Measurements from ENCODE around the gene PGGHG.

The PGGHG gene

DNA sequence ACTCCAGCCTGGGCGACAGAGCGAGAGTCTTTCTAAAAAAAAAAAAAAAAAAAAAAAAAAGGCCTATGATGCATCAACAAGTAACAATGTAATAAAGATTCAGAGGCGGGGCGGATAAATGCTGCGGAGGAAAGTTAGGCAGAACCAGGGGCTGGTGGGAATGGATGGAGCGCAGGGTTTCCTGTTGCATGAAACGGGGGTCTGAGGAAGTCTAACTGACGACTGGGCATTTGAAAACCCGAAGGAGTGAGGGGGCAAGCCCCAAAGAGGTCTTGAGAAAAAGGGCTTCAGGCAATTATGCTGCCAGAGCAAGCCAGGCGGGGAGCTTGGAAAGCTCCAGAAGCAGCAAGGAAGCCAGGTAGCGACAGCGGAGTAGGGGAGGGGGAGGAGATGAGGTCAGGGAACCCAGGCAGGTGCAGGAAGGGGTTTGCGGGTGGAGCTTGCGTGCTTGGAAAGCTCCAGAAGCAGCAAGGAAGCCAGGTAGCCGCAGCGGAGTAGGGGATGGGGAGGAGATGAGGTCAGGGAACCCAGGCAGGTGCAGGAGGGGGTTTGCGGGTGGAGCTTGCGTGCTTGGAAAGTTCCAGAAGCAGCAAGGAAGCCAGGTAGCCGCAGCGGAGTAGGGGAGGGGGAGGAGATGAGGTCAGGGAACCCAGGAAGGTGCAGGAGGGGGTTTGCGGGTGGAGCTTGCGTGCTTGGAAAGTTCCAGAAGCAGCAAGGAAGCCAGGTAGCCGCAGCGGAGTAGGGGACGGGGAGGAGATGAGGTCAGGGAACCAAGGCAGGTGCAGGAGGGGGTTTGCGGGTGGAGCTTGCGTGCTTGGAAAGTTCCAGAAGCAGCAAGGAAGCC is 1.7 kb upstream of the PGGHG start:
- DNase-seq: peak; percentile 80

DNA sequence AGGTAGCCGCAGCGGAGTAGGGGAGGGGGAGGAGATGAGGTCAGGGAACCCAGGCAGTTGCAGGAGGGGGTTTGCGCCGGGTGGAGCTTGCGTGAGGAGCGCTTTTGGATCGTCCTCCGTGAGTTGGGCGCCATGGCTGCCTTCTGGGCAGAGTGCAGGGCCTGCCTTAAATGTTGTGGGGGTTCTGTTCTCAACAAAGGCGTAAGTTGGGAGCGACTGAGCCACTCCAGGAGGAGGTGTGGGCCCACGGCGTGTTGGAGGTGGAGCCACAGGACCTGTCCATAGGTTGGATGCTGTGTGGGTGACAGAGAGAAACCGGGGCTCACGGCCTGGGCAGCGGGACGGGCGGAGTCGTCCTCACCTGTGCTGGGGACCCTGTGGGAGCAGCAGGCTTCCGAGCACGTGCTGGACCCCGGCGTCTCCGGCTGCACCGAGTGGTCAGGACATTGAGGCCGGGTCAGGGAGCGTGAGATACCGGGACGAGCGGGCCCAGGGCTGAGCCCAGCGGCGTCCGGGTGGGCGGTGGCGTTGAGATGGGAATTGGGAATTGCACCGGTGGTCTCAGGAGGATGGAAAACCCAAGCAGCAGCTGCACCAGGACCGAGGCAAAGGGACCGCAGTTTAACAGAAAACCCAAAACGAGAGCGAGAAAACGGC is 977 bp upstream of the PGGHG start:
- DNase-seq: peak; percentile 70

DNA sequence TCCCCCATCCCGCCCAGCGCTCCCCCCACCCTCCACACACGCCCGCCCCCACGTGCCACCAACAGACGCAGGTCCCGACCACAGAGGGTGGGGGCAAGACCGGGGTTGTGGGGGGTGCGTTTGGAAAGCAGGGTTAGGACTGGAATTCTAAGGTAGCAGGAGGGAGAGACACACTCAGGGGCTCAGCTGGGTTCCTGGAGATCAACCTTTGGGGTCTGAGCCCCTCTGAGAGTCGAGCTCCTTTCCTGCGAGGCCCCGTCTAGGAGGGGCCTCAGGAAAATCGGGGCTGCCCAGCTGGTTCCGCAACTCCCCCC is 429 bp downstream of the PGGHG start:
- peak; percentile 40 for DNase-seq

DNA sequence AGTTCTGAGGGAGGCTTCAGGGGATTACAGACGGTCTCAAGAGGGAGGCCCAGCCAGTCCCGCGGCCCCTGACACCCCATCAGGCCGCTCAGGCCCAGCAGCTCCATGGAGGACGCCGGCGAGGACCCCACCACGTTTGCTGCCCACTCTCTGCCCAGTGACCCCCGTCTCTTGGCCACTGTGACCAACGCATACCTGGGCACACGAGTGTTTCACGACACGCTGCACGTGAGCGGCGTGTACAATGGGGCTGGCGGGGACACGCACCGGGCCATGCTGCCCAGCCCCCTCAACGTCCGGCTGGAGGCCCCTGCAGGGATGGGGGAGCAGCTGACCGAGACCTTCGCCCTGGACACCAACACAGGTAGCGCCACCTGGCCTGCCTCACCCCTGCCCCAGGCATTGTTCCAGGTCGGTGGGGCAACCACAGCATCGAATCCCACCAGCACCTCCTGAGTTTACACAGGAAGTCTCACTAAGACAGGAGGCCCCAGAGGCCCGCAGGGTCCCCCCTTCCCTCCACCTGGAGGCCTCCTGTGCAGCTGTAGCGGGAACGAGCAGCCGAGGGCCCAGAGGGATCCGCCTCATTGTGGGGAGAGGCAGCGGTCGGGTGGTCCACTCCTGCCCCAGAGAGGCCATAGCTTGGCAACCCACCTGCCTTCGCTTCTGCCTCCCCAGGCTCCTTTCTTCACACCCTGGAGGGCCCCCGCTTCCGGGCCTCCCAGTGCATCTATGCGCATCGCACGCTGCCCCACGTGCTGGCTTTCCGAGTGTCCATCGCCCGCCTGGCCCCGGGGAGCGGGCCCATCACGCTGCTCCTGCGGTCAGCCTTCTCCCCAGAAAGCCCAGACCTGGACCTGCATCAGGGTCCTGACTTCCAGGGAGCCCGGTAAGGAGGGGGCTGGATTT is 1.0 kb downstream of the PGGHG start:
- DNase-seq: no peak

DNA sequence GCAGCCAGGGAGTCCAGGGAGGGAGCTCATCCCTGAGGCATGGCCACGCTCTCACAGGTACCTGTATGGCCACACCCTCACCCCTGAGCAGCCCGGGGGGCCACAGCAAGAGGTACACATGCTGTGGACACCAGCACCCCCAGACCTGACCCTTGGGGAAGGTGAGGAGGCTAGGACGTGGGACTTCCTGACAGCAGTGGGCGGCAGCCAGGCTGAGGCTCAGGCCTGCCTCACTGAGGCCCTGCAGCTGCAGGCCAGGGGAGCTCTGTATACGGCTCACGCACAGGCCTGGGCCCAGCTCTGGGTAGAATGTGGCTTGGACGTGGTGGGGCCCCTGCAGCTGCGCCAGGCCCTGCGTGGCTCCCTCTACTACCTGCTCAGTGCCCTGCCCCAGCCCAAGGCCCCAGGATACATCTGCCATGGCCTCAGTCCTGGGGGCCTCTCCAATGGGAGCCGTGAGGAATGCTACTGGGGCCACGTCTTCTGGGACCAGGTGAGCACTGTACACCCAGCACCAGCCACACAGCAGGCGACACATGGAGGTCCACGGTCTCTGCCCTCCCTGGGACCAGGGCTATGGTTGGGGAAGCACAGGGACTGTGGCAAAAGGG is 1.8 kb downstream of the PGGHG start:
- DNase-seq: no peak

DNA sequence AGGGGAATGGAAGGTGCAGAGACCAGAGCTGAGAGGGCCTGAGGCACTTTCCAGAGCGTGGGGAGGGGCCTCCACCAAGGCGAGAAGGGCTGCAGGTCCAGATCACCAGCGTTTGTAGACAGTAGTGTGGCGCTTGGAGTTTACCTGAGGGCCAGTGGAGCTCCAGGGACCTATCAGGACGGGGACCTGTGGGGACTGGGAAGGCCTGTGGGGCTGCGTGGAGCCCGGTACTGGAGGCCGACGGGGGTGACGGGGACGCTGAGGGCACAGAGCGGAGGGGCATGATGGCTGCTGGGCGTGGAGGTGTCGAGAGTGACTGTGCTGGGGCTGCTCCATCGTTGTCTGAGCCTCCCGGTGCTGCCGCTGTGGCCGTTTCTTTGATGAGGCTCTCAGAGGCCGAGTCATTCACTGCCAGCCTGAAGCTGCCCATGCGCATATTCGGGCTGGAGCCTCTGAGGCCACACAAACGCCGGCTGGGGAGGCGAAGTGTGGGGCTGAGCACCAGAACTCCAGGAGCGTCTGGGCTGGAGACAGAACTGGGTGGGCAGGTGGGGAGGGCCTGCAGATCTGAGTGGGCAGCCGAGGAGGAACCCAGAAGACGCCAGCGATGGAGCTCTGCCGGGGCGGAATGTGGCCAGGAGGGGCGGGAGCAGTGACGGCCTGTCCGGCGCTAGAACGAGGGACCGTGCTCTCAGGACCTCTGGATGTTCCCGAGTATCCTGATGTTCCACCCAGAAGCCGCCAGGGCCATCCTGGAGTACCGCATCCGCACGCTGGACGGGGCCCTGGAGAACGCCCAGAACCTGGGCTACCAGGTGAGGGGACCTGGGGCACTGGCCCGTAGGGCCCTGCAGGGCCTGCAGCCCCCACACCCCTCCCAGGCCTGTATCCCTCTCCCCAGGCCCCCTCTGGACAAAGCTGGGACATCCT is 2.6 kb downstream of the PGGHG start:
- no peak for DNase-seq

DNA sequence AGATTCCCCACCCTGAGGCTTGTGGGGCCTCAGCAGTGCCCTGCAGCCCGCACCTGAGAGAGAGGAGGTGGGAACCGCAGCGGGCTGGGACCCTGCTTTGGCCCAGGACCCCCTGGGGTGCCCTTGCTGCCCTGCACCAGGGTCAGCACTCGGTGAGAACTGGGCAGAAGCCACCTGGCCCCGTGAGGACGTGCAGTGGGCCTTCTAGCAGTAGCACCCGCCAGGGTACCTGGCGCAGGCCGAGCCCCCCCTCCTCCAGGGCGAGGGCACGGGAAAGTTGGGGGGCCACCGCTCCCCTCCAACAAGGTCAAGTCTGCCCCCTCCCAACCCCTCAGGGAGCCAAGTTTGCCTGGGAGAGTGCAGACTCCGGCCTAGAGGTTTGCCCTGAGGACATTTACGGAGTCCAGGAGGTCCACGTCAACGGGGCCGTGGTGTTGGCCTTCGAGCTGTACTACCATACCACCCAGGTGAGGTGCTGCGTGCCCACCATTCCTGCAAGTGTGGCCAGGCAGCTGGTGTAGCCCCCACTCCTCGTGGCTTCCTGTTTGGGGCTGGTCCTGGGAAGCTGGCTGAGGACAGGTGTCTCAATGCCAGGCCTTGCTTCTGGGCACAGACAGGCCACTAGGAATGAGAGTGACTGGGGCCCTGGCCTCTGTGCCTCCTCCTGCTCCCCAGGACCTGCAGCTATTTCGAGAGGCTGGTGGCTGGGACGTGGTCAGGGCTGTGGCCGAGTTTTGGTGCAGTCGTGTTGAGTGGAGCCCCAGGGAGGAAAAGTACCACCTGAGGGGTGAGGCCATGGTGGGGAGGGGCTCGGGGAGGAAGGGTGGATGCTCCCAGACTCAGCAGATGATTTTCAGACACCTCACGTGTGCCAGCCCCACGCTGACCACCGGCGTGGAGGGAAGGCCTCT is 3.5 kb downstream of the PGGHG start:
- no peak for DNase-seq

DNA sequence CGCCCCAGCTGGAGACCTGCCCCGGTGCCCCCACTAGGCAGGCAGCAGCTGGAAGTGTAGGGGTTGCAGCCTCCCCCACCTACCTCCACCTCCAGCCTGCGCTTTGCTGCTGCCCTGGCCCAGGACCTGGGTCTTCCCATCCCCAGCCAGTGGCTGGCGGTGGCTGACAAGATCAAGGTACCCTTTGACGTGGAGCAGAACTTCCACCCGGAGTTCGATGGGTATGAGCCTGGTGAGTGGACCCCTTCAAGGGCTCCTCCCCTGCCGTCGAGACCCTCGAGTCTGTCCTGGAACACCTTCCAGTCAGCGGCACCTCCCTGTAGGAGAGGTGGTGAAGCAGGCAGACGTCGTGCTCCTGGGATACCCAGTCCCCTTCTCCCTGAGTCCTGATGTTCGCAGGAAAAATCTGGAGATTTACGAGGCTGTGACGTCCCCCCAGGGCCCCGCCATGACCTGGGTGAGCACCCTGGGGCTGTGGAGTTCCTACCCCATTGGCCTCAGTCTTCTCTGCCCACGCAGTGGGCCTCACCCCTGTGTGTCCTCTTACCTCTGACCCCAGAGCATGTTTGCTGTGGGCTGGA is 4.4 kb downstream of the PGGHG start:
- no peak for DNase-seq

DNA sequence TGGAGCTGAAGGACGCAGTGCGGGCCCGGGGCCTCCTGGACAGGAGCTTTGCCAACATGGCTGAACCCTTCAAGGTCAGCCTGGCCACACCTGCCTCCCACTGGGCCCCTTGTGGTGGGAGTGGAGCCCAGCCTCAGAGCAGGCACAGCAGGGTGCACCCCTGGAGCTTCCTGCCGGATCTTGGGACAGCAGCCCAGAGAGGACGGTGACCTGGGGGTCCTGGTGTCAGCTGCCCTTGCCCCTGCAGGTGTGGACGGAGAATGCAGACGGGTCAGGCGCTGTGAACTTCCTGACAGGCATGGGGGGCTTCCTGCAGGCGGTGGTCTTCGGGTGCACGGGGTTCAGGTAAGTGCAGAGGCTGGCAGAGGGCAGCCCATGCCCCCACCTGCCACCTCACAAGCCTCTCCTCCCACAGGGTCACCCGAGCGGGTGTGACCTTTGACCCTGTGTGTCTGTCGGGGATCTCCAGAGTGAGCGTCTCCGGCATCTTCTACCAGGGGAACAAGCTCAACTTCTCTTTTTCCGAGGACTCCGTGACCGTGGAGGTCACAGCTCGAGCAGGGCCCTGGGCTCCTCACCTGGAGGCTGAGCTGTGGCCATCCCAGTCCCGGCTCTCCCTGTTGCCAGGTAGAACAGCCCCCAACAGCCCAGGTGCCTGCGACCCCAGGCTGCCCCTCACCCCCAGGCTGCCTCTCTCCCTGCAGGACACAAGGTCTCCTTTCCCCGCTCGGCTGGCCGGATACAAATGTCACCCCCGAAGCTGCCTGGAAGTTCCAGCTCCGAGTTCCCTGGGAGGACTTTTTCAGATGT is 5.1 kb downstream of the PGGHG start:
- no peak for DNase-seq

DNA sequence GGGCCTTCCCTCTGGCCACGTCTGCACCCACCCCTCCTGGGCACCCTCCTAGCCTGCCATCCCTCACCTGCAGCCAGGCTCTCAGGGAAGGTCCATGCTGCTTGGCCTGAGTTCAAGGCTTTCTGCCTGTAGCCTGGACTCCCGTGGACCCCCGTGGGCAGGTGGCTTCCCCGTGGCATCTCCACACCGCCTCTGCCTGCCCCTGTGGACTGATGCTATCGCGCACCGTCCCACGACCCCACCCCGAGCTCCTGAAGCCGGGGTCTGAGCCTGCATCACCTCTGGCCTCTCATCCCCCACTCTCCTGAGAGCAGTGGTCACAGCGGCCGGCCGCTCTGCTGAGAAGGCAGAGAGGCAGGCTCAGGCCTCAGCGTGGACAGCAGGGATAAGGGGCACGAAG is 5.9 kb downstream of the PGGHG start:
- DNase-seq: no peak

DNA sequence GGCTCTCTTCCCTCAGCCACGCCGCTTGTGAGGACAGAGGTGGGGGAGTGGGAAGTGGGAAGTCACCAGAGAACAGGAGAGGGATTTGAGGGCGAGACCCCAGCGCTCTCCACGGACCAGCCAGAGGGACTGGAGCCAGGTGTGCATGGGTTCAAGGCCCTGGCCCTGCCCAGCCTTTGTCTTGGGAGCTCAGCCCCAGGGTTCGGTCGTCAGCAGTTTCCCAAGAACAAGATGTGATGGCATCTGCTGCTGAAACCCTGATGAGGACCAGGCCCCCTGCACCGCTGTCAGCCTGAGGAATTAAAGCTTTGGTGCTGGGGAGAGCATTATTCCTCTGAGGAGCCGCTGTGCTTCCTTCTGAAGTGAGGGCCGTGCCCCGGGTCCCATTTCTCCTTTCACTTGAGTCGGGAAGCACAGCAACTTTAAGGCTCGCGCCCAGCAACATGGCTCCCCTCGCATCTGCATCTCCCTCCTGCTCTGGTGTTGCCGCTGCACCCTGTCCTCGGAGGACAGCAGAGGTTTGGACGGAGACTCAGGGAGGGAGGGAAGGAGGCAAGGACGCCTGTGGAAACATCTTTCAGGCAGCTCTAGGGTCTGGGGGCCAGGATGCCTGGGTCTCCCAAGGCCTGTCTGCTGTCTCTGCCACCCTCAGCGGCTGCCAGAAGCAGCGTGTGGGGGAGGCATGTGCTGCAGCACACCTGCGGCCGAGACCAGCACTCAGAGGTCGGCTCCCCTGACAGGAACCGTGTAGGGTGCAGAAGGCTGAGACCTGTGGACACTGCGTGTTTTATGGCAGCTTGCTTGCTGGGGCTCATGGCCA is 6.6 kb downstream of the PGGHG start:
- no peak for DNase-seq

DNA sequence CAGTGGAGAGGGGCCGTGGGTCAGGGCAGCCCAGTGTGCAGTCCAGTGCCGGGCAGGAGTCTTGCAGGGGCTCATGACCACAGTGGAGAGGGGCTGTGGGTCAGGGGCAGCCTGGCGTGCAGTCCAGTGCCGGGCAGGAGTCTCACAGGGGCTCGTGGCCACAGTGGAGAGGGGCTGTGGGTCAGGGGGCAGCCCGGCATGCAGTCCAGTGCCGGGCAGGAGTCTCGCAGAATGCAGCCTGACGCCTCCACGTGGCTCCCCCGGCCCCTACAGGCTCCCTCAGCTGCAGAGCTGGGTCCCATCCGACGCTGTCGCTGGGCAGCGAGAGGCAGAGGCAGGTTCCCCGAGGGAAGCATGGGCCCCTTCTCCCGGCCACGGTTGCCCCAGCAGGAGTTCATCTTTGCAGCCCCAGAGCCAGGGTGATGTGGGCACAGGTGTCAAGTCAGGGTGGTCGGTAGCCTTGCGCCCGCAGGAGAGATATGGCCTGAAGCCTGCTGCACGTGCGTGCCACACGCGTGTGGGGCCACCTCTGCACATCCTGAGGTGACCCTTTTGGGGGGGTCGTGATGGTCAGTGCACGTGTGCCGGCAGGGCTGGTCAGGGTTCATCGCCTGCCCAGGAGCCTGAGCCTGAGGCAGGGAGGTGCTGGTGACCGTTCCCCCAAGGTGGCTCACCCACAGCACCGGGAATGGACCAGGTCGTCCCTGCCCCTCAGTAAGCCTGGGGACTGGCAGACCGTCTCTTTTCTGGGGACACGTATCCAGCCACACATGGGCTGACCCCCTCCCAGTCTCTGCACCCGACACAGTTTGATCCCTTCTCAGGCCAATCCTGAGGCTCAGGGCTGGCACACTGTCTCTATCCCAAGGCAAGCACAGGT is 7.5 kb downstream of the PGGHG start:
- DNase-seq: no peak

DNA sequence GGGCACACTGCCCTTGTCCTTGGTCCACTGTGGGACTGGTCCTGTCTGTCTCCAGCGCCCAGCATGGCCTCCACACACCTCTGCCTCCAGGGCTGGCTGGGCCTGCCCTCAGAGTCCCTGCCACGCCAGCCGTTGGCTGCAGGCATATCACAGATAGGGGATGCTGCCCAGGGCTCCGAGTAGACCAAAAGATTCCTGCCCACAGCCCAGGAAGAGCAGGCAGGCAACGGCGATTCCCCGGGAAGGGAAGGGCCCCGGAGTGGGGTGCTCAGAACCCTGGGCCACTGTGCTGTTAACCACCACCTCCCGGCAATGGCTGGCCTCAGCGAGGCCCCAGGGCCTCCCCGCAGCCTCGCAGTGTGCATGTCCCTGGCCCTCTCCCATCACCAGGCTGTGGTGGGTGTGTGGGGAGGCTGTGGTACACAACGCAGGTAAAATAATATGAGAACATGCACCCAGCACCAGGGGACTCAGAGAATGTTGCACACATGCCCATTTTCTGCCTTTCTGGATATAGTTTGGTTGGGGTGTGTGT is 8.2 kb downstream of the PGGHG start:
- no peak for DNase-seq

DNA sequence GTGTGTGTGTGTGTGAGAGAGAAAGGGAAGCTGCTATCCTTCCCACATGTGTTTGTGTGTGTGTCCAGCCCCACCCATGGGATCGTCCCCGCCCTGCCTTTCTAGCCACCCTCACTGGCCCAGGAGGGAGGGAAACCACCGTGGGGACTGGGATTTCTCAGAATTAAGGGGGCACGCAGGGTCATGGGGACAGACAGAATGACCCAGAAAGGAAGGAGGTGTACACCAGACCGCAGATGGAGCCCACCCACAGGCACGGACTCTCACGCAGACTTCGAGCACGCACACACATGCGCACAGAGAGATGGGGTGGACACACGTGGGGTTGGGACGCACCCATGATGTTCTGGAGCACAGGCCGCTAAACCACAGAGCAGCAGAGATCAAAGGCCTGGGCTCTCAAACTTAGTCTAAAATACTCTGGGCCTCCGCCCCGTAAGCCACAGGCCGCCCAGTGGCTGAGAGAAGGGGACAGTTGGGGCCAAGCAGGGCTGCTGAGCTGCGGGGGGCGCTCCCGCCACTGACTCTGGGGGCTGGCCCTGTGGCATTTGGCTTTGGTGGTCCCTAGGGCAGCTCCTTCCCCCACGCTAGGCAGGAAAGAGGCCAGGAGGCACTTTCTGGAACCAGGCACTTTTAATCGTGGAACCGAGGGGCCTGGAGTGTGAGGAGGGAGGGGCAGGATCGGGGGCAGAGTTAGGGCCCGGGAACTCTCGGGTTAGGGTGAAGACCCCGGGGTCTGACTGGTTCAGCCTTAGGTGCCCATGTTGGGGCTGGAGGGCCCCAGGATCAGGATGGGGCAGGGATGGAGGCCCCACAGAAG is 8.9 kb downstream of the PGGHG start:
- peak; percentile 54 for DNase-seq

DNA sequence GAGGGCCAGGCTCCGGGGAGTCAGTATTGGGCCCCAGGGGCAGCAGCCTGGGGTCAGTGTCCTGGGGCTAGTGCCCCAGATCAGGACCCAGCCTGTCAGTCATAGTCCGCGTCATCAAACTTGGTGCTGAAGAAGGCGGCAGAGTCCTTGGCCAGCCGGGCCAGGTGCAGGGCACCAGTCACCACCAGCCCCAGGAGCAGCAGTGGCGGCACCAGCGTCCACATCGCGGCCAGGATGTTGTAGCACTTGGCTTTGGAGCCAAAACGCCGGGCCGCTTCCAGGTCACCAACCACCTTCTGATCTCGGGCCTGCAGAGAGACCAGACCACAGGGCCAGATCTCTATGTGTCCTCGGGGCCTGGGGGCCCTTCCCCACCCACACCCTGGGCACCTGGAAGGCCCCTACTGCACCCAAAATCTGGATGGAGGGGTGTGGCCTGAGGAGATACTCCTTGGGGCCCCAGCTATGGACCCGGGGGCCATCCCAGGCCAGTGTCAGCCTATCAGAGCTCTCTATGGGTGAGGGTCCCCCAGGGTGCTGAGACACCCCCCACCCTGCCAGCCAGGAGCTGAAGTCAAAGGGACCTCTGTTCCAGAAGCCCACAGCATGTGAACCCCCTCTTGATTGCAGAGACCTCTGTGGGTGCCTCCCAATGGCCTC is 9.6 kb downstream of the PGGHG start:
- no peak for DNase-seq
